ENCODE results near the gene PRDM15.

PRDM15 gene

GRCh38 chr21:41832596-41833496 lies 46.3 kb downstream of the PRDM15 start:
- H3K4me1 ChIP-seq (ENCODE audit: low read length) = no peaks in the 10 kb centered on the region
- no peak overlapping the region for H3K4me2 ChIP-seq (ENCODE audit: low read length)
- no peak overlapping the region for H3K9ac ChIP-seq (ENCODE audit: low read length)
- TF ChIP-seq EZH2phosphoT487 (IDR thresholded peaks at IDR 0.05; ENCODE audit: low read depth) = no peak
- no peak for TF ChIP-seq CTCF (IDR thresholded peaks at IDR 0.05; ENCODE audit: low read depth, low read length)
- H3K27ac ChIP-seq (ENCODE audit: low read length) = no peak overlapping the region
- no peaks in the 10 kb centered on the region for H3K27me3 ChIP-seq (ENCODE audit: low read depth, low read length)
- no peaks in the 10 kb centered on the region for H4K20me1 ChIP-seq (ENCODE audit: insufficient read depth, low read length)
- H3K36me3 ChIP-seq (replicated peaks; ENCODE audit: low read depth, low read length) = no peaks in the 10 kb centered on the region
- no peak overlapping the region for H2AFZ ChIP-seq (ENCODE audit: low read depth, low read length)
- no peaks in the 10 kb centered on the region for H3K79me2 ChIP-seq (ENCODE audit: low read length)
- no peaks in the 10 kb centered on the region for H3K9me3 ChIP-seq (ENCODE audit: insufficient read depth, low read length)
- no peak overlapping the region for H3K4me3 ChIP-seq (ENCODE audit: low read length)

GRCh38 chr21:41831866-41832595 lies 47.1 kb downstream of the PRDM15 start:
- H3K4me3 ChIP-seq (ENCODE audit: low read length) = no peak overlapping the region
- no peak overlapping the region for H2AFZ ChIP-seq (ENCODE audit: low read depth, low read length)
- H3K9me3 ChIP-seq (ENCODE audit: insufficient read depth, low read length) = no peaks in the 10 kb centered on the region
- no peak overlapping the region for H3K27ac ChIP-seq (ENCODE audit: low read length)
- H3K36me3 ChIP-seq (replicated peaks; ENCODE audit: low read depth, low read length) = no peaks in the 10 kb centered on the region
- TF ChIP-seq EZH2phosphoT487 (IDR thresholded peaks at IDR 0.05; ENCODE audit: low read depth) (no peak), CTCF (IDR thresholded peaks at IDR 0.05; ENCODE audit: low read depth, low read length) (no peak)
- H3K4me2 ChIP-seq (ENCODE audit: low read length) = no peak overlapping the region
- H3K79me2 ChIP-seq (ENCODE audit: low read length) = no peaks in the 10 kb centered on the region
- H3K4me1 ChIP-seq (ENCODE audit: low read length) = no peaks in the 10 kb centered on the region
- H4K20me1 ChIP-seq (ENCODE audit: insufficient read depth, low read length) = no peaks in the 10 kb centered on the region
- H3K27me3 ChIP-seq (ENCODE audit: low read depth, low read length) = no peaks in the 10 kb centered on the region
- no peak overlapping the region for H3K9ac ChIP-seq (ENCODE audit: low read length)

- H3K4me1 ChIP-seq (ENCODE audit: low read length) = no peaks in the 10 kb centered on the region
- H3K4me3 ChIP-seq (ENCODE audit: low read length) = no peak overlapping the region
- H3K27ac ChIP-seq (ENCODE audit: low read length) = no peak overlapping the region
- no peaks in the 10 kb centered on the region for H3K79me2 ChIP-seq (ENCODE audit: low read length)
- H3K4me2 ChIP-seq (ENCODE audit: low read length) = no peak overlapping the region
- TF ChIP-seq EZH2phosphoT487 (IDR thresholded peaks at IDR 0.05; ENCODE audit: low read depth) (no peak), CTCF (IDR thresholded peaks at IDR 0.05; ENCODE audit: low read depth, low read length) (no peak)
- H2AFZ ChIP-seq (ENCODE audit: low read depth, low read length) = no peak overlapping the region
- H3K9ac ChIP-seq (ENCODE audit: low read length) = no peak overlapping the region
- H3K27me3 ChIP-seq (ENCODE audit: low read depth, low read length) = no peaks in the 10 kb centered on the region
- no peaks in the 10 kb centered on the region for H3K36me3 ChIP-seq (replicated peaks; ENCODE audit: low read depth, low read length)
- H4K20me1 ChIP-seq (ENCODE audit: insufficient read depth, low read length) = no peaks in the 10 kb centered on the region
- H3K9me3 ChIP-seq (ENCODE audit: insufficient read depth, low read length) = no peaks in the 10 kb centered on the region
These were observed 47.7 kb downstream of the PRDM15 start for GRCh38 chr21:41831453-41831831.

GRCh38 chr21:41830764-41831452 lies 48.2 kb downstream of the PRDM15 start:
- Histone ChIP-seq H3K9me3 (ENCODE audit: insufficient read depth, low read length) (no peaks in the 10 kb centered on the region), H2AFZ (ENCODE audit: low read depth, low read length) (no peak overlapping the region), H3K36me3 (replicated peaks; ENCODE audit: low read depth, low read length) (no peaks in the 10 kb centered on the region), H3K4me3 (ENCODE audit: low read length) (no peak overlapping the region), H3K27ac (ENCODE audit: low read length) (no peak overlapping the region), H3K4me2 (ENCODE audit: low read length) (no peak overlapping the region), H3K4me1 (ENCODE audit: low read length) (no peaks in the 10 kb centered on the region), H3K9ac (ENCODE audit: low read length) (no peak overlapping the region), H4K20me1 (ENCODE audit: insufficient read depth, low read length) (no peaks in the 10 kb centered on the region), H3K27me3 (ENCODE audit: low read depth, low read length) (no peaks in the 10 kb centered on the region), H3K79me2 (ENCODE audit: low read length) (no peaks in the 10 kb centered on the region)
- TF ChIP-seq CTCF (IDR thresholded peaks at IDR 0.05; ENCODE audit: low read depth, low read length) (no peak), EZH2phosphoT487 (IDR thresholded peaks at IDR 0.05; ENCODE audit: low read depth) (no peak)

Measured in OCI-LY3 (cell line).